ENCODE results near the gene ZNF732.
"Not testable (repeated sequence)": the region's sequence is repeated elsewhere in the genome, so short reads cannot be mapped to it uniquely, and the experiment has no call there.

The ZNF732 gene

DNA sequence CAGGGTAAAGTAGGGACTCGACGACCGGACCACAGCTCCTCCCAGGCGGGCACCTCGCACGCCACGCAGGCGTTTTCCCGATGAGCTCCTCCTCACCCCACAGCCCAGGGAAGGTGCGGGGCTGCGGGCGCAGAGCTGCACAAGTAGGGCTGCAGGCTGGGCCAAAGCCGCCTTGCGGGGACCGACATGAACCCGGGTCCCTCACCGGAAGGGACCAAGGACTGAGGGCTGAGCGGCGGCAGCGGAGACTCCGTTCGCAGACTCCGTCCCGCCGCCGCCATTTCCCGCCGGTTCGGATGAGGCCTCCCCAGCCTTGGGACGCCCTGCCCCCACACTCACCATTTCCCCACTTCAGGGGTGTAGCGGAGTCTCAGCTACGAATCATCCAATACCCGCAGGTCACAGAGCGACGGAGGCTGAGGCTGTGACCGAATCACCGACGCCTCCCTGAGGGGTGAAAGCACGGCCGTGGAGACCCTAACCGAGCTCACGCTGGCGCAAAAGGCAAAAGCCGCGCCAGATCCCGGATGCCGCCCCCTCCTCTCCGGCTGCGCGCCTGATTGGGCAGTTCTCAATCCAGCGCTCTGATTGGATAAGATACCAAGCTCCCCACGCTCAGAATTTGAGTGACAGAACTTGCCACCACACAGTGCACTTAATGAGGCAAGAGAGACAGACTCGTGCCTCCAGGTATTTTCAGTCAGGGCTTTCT lies at the start of gene ZNF732:
Gene ZNF732, minus strand, starts transcription at position 506 of the 712 bp plus-strand sequence. Its CDS starts 164 bp downstream, at position 342.
- DNase-seq (ENCODE audit: low spot score), result peak; percentile 44

DNA sequence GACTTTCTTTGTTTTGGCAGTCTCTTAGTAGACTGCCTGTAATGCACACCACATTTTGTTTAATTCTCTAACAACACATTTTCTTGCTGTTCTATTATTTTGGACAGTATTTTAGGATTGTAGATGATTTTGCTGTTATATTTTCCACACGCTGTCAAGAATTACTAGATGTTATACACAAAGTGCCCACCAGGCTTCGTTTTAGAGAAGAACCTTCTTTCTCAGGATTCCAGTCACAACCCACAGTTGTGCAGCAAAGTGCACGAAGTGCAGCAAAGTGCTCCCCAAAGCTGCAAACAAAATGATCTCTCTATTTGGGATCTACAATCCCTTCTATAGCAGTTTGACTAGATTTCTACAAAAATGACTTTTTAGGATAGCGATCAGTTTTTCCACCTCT lies 34.7 kb upstream of the ZNF732 start:
- no peak for DNase-seq (ENCODE audit: low spot score)

GRCh38 chr4:338759-339097 lies 33.5 kb upstream of the ZNF732 start:
- peak; percentile 17 for DNase-seq (ENCODE audit: low spot score)

GRCh38 chr4:337932-338758 lies 32.9 kb upstream of the ZNF732 start:
- DNase-seq (ENCODE audit: low spot score), result peak; percentile 33

DNA sequence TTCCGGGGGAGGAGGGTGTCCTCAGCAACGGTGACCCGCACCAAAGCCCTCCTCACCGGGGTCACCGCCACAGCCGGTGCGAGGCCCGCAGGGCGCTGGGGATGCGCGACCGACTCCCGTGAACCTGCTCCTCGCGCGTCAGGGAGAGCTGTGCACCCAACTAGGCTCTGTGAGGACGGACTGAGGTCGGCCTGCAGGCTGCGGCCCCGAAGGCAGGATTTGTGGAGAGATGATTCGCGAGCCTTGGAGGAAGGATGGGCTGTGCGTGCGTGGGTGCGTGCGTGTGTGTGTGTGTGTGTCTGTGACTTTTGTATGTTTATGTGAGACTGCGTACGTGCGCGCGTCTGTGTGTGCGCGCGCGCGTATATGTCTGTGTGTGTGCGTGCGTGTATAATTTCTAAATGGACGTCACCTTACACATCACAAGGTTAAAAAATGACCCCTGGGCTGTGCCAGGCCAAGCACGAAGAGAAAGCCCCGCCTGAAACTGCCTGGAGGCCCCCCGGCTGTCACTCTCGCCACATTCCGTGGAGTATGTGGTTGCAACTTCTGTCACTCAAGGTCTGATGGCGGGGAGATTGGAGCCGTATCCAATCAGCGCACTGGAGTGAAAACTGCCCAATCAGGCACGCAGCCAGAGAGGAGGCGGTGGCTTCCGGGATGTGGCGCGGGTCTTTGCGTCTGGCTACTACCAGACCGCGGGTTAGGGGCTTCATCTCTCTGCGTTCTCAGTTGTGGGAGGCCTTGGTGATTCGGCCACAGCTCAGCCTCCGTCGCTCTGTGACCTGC lies 32.1 kb upstream of the ZNF732 start, which contains the start of gene ZNF141:
Gene ZNF141, plus strand, starts transcription at position 672 of the 789 bp plus-strand sequence. CDS start 170 bp downstream, outside the sequence.
- DNase-seq (ENCODE audit: low spot score), result peak; percentile 99

DNA sequence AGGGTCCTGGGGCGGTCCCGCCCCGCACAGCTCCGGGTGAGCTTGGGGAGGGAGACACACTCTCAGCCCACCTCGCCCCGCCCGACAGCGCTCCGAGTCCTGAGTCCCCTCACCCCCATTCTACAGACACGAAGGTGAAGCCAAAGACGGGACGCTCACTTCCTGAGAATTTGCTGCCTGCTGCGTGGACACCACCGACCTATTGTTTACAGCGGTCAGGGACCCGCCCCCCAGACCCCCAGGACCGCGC lies 31.5 kb upstream of the ZNF732 start:
- DNase-seq (ENCODE audit: low spot score), result no peak

- DNase-seq (ENCODE audit: low spot score), result no peak
Observed at GRCh38 chr4:336099-336892, 31.0 kb upstream of the ZNF732 start.

- DNase-seq (ENCODE audit: low spot score), result no peak
Observed at GRCh38 chr4:335515-335914, 30.2 kb upstream of the ZNF732 start.

DNA sequence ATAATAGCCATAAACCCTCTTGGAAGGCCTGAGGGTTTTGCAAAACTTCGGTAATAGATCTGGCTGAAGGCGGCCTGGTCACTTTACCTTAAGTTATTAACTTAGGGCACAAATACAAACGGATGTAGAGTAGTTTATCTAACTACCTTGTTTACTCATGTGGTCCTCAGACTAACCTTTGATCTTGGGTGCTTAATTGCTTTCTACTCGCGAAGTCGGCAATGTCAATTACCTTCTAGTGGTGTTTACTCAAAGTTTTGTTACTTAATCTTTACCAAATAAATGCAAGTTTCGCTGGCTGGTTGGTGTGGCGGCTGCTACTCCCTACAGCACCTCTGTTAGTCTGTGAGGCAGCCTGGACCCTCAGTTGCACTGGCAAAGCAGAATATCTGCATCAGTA lies 23.5 kb upstream of the ZNF732 start:
- DNase-seq (ENCODE audit: low spot score), result no peak

GRCh38 chr4:314296-314903 lies 9.1 kb upstream of the ZNF732 start:
- no peak for DNase-seq (ENCODE audit: low spot score)

DNA sequence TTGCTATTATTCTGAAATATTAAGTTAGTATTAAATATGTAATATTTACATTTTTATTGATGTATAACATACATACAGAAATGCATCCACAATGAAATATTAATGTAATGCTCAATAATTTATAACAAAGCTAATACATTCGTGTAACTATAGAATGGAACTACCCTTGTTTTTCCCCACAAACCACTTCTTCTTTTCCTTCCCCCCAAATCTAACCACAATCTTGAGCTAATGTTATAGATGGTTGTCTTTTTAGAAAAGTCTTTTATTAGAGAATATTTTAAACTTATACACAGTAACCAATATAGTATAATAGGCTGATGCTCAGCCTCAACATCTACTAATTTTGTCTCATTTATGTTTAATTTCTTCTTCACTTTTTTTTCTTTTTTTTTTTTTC lies 4.5 kb upstream of the ZNF732 start:
- no peak for DNase-seq (ENCODE audit: low spot score)

- peak; percentile 93 for DNase-seq (ENCODE audit: low spot score)
Observed at GRCh38 chr4:306551-306961, 1.3 kb upstream of the ZNF732 start.

GRCh38 chr4:304516-304915 lies 758 bp downstream of the ZNF732 start:
- not testable (repeated sequence) for DNase-seq (ENCODE audit: low spot score)

- no peak for DNase-seq (ENCODE audit: low spot score)
Observed at GRCh38 chr4:302381-302780, 2.9 kb downstream of the ZNF732 start.

DNA sequence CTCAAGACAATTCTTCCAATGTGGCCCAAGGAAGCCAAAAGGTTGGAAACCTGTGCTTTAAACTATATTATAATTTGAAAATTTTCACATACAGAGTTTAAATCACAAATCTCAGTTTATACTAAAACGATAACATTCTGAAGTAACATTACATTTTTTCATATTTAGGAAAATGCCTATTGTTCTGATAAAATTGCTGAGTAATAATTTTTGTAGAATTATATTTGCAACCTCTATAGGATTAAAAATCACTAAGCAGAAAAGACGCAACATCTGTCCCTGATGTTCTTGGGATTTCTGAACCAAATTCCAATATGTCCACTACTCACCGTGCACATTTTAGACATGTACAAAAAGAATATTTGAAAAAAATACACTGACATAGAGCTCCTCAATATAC lies 10.5 kb downstream of the ZNF732 start:
- DNase-seq (ENCODE audit: low spot score), result no peak

- DNase-seq (ENCODE audit: low spot score), result peak; percentile 9
Observed at GRCh38 chr4:288891-289290, 16.4 kb downstream of the ZNF732 start.

- DNase-seq (ENCODE audit: low spot score), result no peak
Observed at GRCh38 chr4:273309-274017, 31.8 kb downstream of the ZNF732 start.

- no peak for DNase-seq (ENCODE audit: low spot score)
Observed at GRCh38 chr4:271492-272103, 33.7 kb downstream of the ZNF732 start.

DNA sequence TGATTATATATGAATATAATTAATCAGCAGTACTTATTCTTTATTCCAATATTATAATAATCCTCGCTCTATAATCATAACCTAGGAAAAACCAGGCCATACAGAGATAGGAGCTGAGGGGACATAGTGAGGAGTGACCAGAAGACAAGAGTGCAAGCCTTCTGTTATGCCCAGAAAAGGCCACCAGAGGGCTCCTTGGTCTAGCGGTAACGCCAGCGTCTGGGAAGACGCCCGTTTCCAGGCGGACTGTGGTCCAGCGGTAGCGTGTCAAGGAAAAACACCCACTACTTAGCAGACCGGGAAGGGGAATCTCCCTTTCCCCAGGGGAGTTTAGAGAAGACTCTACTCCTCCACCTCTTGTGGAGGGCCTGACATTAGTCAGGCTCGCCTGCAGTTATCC lies 46.0 kb downstream of the ZNF732 start:
- not testable (repeated sequence) for DNase-seq (ENCODE audit: low spot score)

- DNase-seq (ENCODE audit: low spot score), result no peak
Observed at GRCh38 chr4:256492-256891, 48.8 kb downstream of the ZNF732 start.

Data from kidney tubule cell (primary cell).